ENCODE measurements around the gene PCNX2.

Gene PCNX2

DNA sequence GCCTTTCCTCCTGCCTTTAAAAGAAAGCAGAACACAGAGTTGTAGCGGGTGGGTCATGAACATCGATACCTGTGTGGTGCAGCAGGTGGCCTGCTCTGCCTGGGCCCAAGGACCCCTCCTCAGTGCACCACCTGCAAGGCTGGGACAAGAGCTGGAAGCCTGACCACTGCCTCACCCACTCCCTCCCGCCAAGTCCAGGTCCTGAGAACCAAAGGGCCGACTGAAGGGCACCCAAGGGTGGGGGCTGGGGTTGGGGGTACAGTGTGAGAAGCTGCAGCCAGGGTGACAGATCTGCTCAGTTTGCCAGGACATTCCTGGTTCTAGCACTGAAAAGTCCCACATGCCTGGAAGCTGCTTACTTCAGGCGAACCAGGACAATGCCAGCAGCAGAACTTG is 309.0 kb downstream of the PCNX2 start:
- Histone ChIP-seq H2AK5ac (ENCODE audit: low read length) (no peak overlapping the region), H3K4me1 (ENCODE audit: control insufficient read depth in 1 of 2, insufficient read depth in 2 of 2, low read length in 2 of 2) (peaks cover 0 to 3% of the 10 kb centered on the region in 2 experiments)
- no CpG with 5 or more reads among the region's 5 CpGs for WGBS (ENCODE audit: extremely low coverage, insufficient coverage, insufficient read length)

GRCh38 chr1:232985882-232986526 is 309.5 kb downstream of the PCNX2 start:
- no peak overlapping the region for H4K91ac ChIP-seq (ENCODE audit: low read depth, low read length)
- H2BK5ac ChIP-seq (ENCODE audit: low read depth, low read length, poor library complexity) = no peak overlapping the region
- H2AK5ac ChIP-seq (ENCODE audit: low read length) = no peak overlapping the region
- no peak overlapping the region for H4K8ac ChIP-seq (ENCODE audit: low read depth, low read length)
- no peak overlapping the region for H4K12ac ChIP-seq (ENCODE audit: low read depth, low read length)
- WGBS (ENCODE audit: extremely low coverage, insufficient coverage, insufficient read length) = no CpG with 5 or more reads among the region's 31 CpGs
- H3K79me1 ChIP-seq (ENCODE audit: low read length) = no peaks in the 10 kb centered on the region
- no peak overlapping the region for H2AFZ ChIP-seq (ENCODE audit: insufficient read depth, low read length, poor library complexity)
- no peaks in the 10 kb centered on the region for H3K79me2 ChIP-seq (ENCODE audit: control insufficient read depth, insufficient read depth, low read length, poor library complexity)
- no peak overlapping the region for H3K27ac ChIP-seq (ENCODE audit: low read depth, low read length)
- H3K18ac ChIP-seq (ENCODE audit: low read length) = no peak overlapping the region
- H2BK120ac ChIP-seq (ENCODE audit: insufficient read depth, low read length, poor library complexity) = no peak overlapping the region
- no peak overlapping the region for H3K4me2 ChIP-seq (ENCODE audit: low read length)
- H2BK12ac ChIP-seq (ENCODE audit: low read length) = no peak overlapping the region
- H3K14ac ChIP-seq (ENCODE audit: low read length) = no peak overlapping the region
- H3K4me3 ChIP-seq (ENCODE audit: low read depth, low read length) = no peak overlapping the region
- no peak overlapping the region for H3K4ac ChIP-seq (ENCODE audit: low read depth, low read length)
- no peaks in the 10 kb centered on the region for H3K36me3 ChIP-seq (ENCODE audit: control insufficient read depth in 1 of 2, insufficient read depth in 2 of 2, low read length in 2 of 2)
- H3K23ac ChIP-seq (ENCODE audit: low read length) = no peak overlapping the region
- H3K27me3 ChIP-seq (ENCODE audit: insufficient read depth, low read length) = no peaks in the 10 kb centered on the region
- DNase-seq = no peak
- no peak overlapping the region for H3K9ac ChIP-seq (ENCODE audit: low read length)
- H3K9me3 ChIP-seq (ENCODE audit: insufficient read depth, low read depth, low read length) = no peaks in the 10 kb centered on the region
- peaks cover 0 to 3% of the 10 kb centered on the region in 2 experiments for H3K4me1 ChIP-seq (ENCODE audit: control insufficient read depth in 1 of 2, insufficient read depth in 2 of 2, low read length in 2 of 2)

More for the DNA sequence above, 309.0 kb downstream of the PCNX2 start:
- DNase-seq = no peak
- no peaks in the 10 kb centered on the region for H3K79me1 ChIP-seq (ENCODE audit: low read length)
- H3K79me2 ChIP-seq (ENCODE audit: control insufficient read depth, insufficient read depth, low read length, poor library complexity) = no peaks in the 10 kb centered on the region
- no peak overlapping the region for H3K4me2 ChIP-seq (ENCODE audit: low read length)
- H3K23ac ChIP-seq (ENCODE audit: low read length) = no peak overlapping the region
- no peak overlapping the region for H3K9ac ChIP-seq (ENCODE audit: low read length)
- no peak overlapping the region for H2BK120ac ChIP-seq (ENCODE audit: insufficient read depth, low read length, poor library complexity)
- H3K27ac ChIP-seq (ENCODE audit: low read depth, low read length) = no peak overlapping the region
- no peak overlapping the region for H4K91ac ChIP-seq (ENCODE audit: low read depth, low read length)
- H3K18ac ChIP-seq (ENCODE audit: low read length) = no peak overlapping the region
- no peaks in the 10 kb centered on the region for H3K36me3 ChIP-seq (ENCODE audit: control insufficient read depth in 1 of 2, insufficient read depth in 2 of 2, low read length in 2 of 2)
- no peak overlapping the region for H3K4ac ChIP-seq (ENCODE audit: low read depth, low read length)
- no peak overlapping the region for H4K8ac ChIP-seq (ENCODE audit: low read depth, low read length)
- H3K9me3 ChIP-seq (ENCODE audit: insufficient read depth, low read depth, low read length) = no peaks in the 10 kb centered on the region
- no peak overlapping the region for H3K14ac ChIP-seq (ENCODE audit: low read length)
- H3K27me3 ChIP-seq (ENCODE audit: insufficient read depth, low read length) = no peaks in the 10 kb centered on the region
- no peak overlapping the region for H2AFZ ChIP-seq (ENCODE audit: insufficient read depth, low read length, poor library complexity)
- H3K4me3 ChIP-seq (ENCODE audit: low read depth, low read length) = no peak overlapping the region
- H2BK5ac ChIP-seq (ENCODE audit: low read depth, low read length, poor library complexity) = no peak overlapping the region
- no peak overlapping the region for H4K12ac ChIP-seq (ENCODE audit: low read depth, low read length)
- no peak overlapping the region for H2BK12ac ChIP-seq (ENCODE audit: low read length)

DNA sequence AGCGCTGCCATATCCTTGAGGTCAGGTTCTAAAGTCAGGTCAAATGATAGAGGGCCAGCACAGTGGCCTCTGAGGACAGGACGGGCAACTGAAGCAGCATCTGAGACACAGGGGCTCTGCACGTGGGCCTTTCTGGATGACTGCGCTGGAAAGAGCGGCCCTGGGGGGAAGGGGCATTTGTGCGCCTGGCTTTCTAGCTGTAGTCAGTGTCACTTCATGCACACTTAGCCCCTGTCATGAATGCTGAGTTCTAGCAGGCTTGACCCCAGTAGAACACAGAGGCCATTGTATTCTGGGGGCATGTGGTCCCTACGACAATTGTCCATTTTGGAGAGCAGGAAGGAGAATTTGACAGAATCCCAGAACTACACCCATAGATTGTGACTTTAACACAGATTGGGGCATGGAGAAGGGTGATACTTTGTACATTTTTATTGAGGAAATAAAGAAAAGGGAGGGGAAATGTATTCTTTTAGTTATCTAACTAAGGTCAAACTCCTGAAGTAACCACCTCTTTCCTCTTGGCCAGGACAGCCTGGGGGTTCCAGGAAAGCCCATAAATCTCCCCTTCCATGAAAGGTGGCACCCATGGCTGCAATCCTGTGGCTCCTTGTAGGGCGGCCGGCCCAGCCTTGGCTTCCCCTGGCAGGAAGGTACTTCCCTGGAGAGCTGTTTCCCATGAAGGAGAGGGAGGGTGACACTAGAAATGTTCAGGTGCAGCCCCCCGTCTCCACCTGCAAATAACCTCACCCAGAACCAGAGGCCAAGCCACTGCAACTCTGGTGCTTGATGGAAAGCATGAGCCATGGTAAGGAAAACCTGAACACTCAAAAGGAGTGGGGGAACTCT is 310.7 kb downstream of the PCNX2 start:
- H3K4ac ChIP-seq (ENCODE audit: low read depth, low read length) = no peak overlapping the region
- H2BK12ac ChIP-seq (ENCODE audit: low read length) = no peak overlapping the region
- H3K9ac ChIP-seq (ENCODE audit: low read length) = no peak overlapping the region
- H3K27me3 ChIP-seq (ENCODE audit: insufficient read depth, low read length) = no peaks in the 10 kb centered on the region
- no peak overlapping the region for H2AFZ ChIP-seq (ENCODE audit: insufficient read depth, low read length, poor library complexity)
- no peaks in the 10 kb centered on the region for H3K9me3 ChIP-seq (ENCODE audit: insufficient read depth, low read depth, low read length)
- no peak for DNase-seq
- peaks cover 0 to 3% of the 10 kb centered on the region in 2 experiments for H3K4me1 ChIP-seq (ENCODE audit: control insufficient read depth in 1 of 2, insufficient read depth in 2 of 2, low read length in 2 of 2)
- no peak overlapping the region for H3K18ac ChIP-seq (ENCODE audit: low read length)
- H3K79me1 ChIP-seq (ENCODE audit: low read length) = no peaks in the 10 kb centered on the region
- no peak overlapping the region for H3K4me3 ChIP-seq (ENCODE audit: low read depth, low read length)
- WGBS (ENCODE audit: extremely low coverage, insufficient coverage, insufficient read length) = no CpG with 5 or more reads among the region's 10 CpGs
- H2BK5ac ChIP-seq (ENCODE audit: low read depth, low read length, poor library complexity) = no peak overlapping the region
- no peak overlapping the region for H2AK5ac ChIP-seq (ENCODE audit: low read length)
- H3K4me2 ChIP-seq (ENCODE audit: low read length) = no peak overlapping the region
- H3K27ac ChIP-seq (ENCODE audit: low read depth, low read length) = no peak overlapping the region
- H3K23ac ChIP-seq (ENCODE audit: low read length) = no peak overlapping the region
- H4K91ac ChIP-seq (ENCODE audit: low read depth, low read length) = no peak overlapping the region
- H3K36me3 ChIP-seq (ENCODE audit: control insufficient read depth in 1 of 2, insufficient read depth in 2 of 2, low read length in 2 of 2) = no peaks in the 10 kb centered on the region
- H4K12ac ChIP-seq (ENCODE audit: low read depth, low read length) = no peak overlapping the region
- no peak overlapping the region for H2BK120ac ChIP-seq (ENCODE audit: insufficient read depth, low read length, poor library complexity)
- H4K8ac ChIP-seq (ENCODE audit: low read depth, low read length) = no peak overlapping the region
- no peaks in the 10 kb centered on the region for H3K79me2 ChIP-seq (ENCODE audit: control insufficient read depth, insufficient read depth, low read length, poor library complexity)
- H3K14ac ChIP-seq (ENCODE audit: low read length) = no peak overlapping the region

GRCh38 chr1:232983817-232984567 is 311.5 kb downstream of the PCNX2 start:
- Histone ChIP-seq H4K8ac (ENCODE audit: low read depth, low read length) (no peak overlapping the region), H3K14ac (ENCODE audit: low read length) (no peak overlapping the region), H3K79me2 (ENCODE audit: control insufficient read depth, insufficient read depth, low read length, poor library complexity) (no peaks in the 10 kb centered on the region), H3K27ac (ENCODE audit: low read depth, low read length) (no peak overlapping the region), H2AK5ac (ENCODE audit: low read length) (no peak overlapping the region), H3K79me1 (ENCODE audit: low read length) (no peaks in the 10 kb centered on the region), H3K4me3 (ENCODE audit: low read depth, low read length) (no peak overlapping the region), H3K36me3 (ENCODE audit: control insufficient read depth in 1 of 2, insufficient read depth in 2 of 2, low read length in 2 of 2) (no peaks in the 10 kb centered on the region), H3K23ac (ENCODE audit: low read length) (no peak overlapping the region), H2AFZ (ENCODE audit: insufficient read depth, low read length, poor library complexity) (no peak overlapping the region), H2BK5ac (ENCODE audit: low read depth, low read length, poor library complexity) (no peak overlapping the region), H3K9me3 (ENCODE audit: insufficient read depth, low read depth, low read length) (no peaks in the 10 kb centered on the region), H4K91ac (ENCODE audit: low read depth, low read length) (no peak overlapping the region), H3K4ac (ENCODE audit: low read depth, low read length) (no peak overlapping the region), H3K4me2 (ENCODE audit: low read length) (no peak overlapping the region), H4K12ac (ENCODE audit: low read depth, low read length) (no peak overlapping the region), H2BK120ac (ENCODE audit: insufficient read depth, low read length, poor library complexity) (no peak overlapping the region), H2BK12ac (ENCODE audit: low read length) (no peak overlapping the region), H3K4me1 (ENCODE audit: control insufficient read depth in 1 of 2, insufficient read depth in 2 of 2, low read length in 2 of 2) (peaks cover 0 to 3% of the 10 kb centered on the region in 2 experiments), H3K27me3 (ENCODE audit: insufficient read depth, low read length) (no peaks in the 10 kb centered on the region), H3K9ac (ENCODE audit: low read length) (no peak overlapping the region), H3K18ac (ENCODE audit: low read length) (no peak overlapping the region)
- no peak for DNase-seq
- no CpG with 5 or more reads among the region's 25 CpGs for WGBS (ENCODE audit: extremely low coverage, insufficient coverage, insufficient read length)
